ENCODE data around the gene RAB34. TPM values are rescaled to one million over a fixed set of nuclear protein-coding genes. Genes with fewer than 3 reads are reported as not detected.

RAB34 gene
- total RNA-seq, 1 donor from 2014 or later = 153 TPM

GRCh38 chr17:28700278-28700677 is 17.4 kb downstream of the RAB34 start:
- no peak overlapping the region for H3K27ac Mint-ChIP-seq (ENCODE audit: unreplicated experiment)
- H3K27me3 Mint-ChIP-seq (ENCODE audit: unreplicated experiment) = no peaks in the 10 kb centered on the region
- H3K4me1 Mint-ChIP-seq (ENCODE audit: unreplicated experiment) = no peaks in the 10 kb centered on the region
- DNase-seq (ENCODE audit: extremely low spot score, unreplicated experiment) = no peak
- H3K4me3 Mint-ChIP-seq (ENCODE audit: unreplicated experiment) = no peak overlapping the region
- no peaks in the 10 kb centered on the region for H3K9me3 Mint-ChIP-seq (ENCODE audit: unreplicated experiment)
- TF ChIP-seq CTCF (IDR thresholded peaks at IDR 0.05) = no peak
- peaks cover 29% of the 10 kb centered on the region for H3K36me3 Mint-ChIP-seq (ENCODE audit: unreplicated experiment)

- peaks cover 37% of the 10 kb centered on the region for H3K36me3 Mint-ChIP-seq (ENCODE audit: unreplicated experiment)
- no peak overlapping the region for H3K4me3 Mint-ChIP-seq (ENCODE audit: unreplicated experiment)
- no peaks in the 10 kb centered on the region for H3K9me3 Mint-ChIP-seq (ENCODE audit: unreplicated experiment)
- H3K4me1 Mint-ChIP-seq (ENCODE audit: unreplicated experiment) = no peaks in the 10 kb centered on the region
- H3K27ac Mint-ChIP-seq (ENCODE audit: unreplicated experiment) = no peak overlapping the region
- no peak for DNase-seq (ENCODE audit: extremely low spot score, unreplicated experiment)
- TF ChIP-seq CTCF (IDR thresholded peaks at IDR 0.05) = no peak
- no peaks in the 10 kb centered on the region for H3K27me3 Mint-ChIP-seq (ENCODE audit: unreplicated experiment)
These were observed 19.3 kb downstream of the RAB34 start for GRCh38 chr17:28698253-28698941.

- no peaks in the 10 kb centered on the region for H3K9me3 Mint-ChIP-seq (ENCODE audit: unreplicated experiment)
- TF ChIP-seq CTCF (IDR thresholded peaks at IDR 0.05) = no peak
- peaks cover 40% of the 10 kb centered on the region for H3K36me3 Mint-ChIP-seq (ENCODE audit: unreplicated experiment)
- no peaks in the 10 kb centered on the region for H3K4me1 Mint-ChIP-seq (ENCODE audit: unreplicated experiment)
- H3K27me3 Mint-ChIP-seq (ENCODE audit: unreplicated experiment) = no peaks in the 10 kb centered on the region
- no peak for DNase-seq (ENCODE audit: extremely low spot score, unreplicated experiment)
- no peak overlapping the region for H3K27ac Mint-ChIP-seq (ENCODE audit: unreplicated experiment)
- no peak overlapping the region for H3K4me3 Mint-ChIP-seq (ENCODE audit: unreplicated experiment)
These were observed 23.8 kb downstream of the RAB34 start for GRCh38 chr17:28693869-28694268.

- Mint-ChIP-seq H3K27me3 (ENCODE audit: unreplicated experiment) (no peaks in the 10 kb centered on the region), H3K27ac (ENCODE audit: unreplicated experiment) (no peak overlapping the region), H3K4me1 (ENCODE audit: unreplicated experiment) (no peaks in the 10 kb centered on the region), H3K9me3 (ENCODE audit: unreplicated experiment) (no peaks in the 10 kb centered on the region), H3K36me3 (ENCODE audit: unreplicated experiment) (peaks cover 67% of the 10 kb centered on the region), H3K4me3 (ENCODE audit: unreplicated experiment) (no peak overlapping the region)
- TF ChIP-seq CTCF (IDR thresholded peaks at IDR 0.05) = no peak
- no peak for DNase-seq (ENCODE audit: extremely low spot score, unreplicated experiment)
These were observed 28.7 kb downstream of the RAB34 start for GRCh38 chr17:28689011-28689410.

GRCh38 chr17:28688481-28688880 is 29.2 kb downstream of the RAB34 start:
- no peaks in the 10 kb centered on the region for H3K27me3 Mint-ChIP-seq (ENCODE audit: unreplicated experiment)
- H3K36me3 Mint-ChIP-seq (ENCODE audit: unreplicated experiment) = peaks cover 65% of the 10 kb centered on the region
- H3K4me1 Mint-ChIP-seq (ENCODE audit: unreplicated experiment) = no peaks in the 10 kb centered on the region
- no peak overlapping the region for H3K4me3 Mint-ChIP-seq (ENCODE audit: unreplicated experiment)
- no peak for TF ChIP-seq CTCF (IDR thresholded peaks at IDR 0.05)
- no peak for DNase-seq (ENCODE audit: extremely low spot score, unreplicated experiment)
- H3K27ac Mint-ChIP-seq (ENCODE audit: unreplicated experiment) = no peak overlapping the region
- no peaks in the 10 kb centered on the region for H3K9me3 Mint-ChIP-seq (ENCODE audit: unreplicated experiment)

All from osteocyte (in vitro differentiated cells).